Thyroid gland (tissue), 4 donors: ENCODE data around the gene MAP1LC3C.

Experiments used
- POLR2A ChIP-seq, 2 donors: fragments of 450-650 bp; IDR thresholded peaks; one replicate each; pipeline ENCODE4 v1.6.1; 2017; ENCODE audit warnings: antibody characterized with exemption in 2 of 2, mild to moderate bottlenecking in 2 of 2, moderate library complexity in 1 of 2
- TF ChIP-seq, protein P1 (sequence below), 6 experiments: fragments of 200-600 bp in 3 of 6; fragments of 450-650 bp in 3 of 6; sonication (generic) in 3 of 6; IDR thresholded peaks; one replicate each; pipeline ENCODE4 v1.5.1; 2016 to 2019; ENCODE audit warnings: antibody characterized with exemption in 6 of 6, mild to moderate bottlenecking in 2 of 6, inconsistent platforms in 1 of 6, moderate library complexity in 1 of 6

DNA sequence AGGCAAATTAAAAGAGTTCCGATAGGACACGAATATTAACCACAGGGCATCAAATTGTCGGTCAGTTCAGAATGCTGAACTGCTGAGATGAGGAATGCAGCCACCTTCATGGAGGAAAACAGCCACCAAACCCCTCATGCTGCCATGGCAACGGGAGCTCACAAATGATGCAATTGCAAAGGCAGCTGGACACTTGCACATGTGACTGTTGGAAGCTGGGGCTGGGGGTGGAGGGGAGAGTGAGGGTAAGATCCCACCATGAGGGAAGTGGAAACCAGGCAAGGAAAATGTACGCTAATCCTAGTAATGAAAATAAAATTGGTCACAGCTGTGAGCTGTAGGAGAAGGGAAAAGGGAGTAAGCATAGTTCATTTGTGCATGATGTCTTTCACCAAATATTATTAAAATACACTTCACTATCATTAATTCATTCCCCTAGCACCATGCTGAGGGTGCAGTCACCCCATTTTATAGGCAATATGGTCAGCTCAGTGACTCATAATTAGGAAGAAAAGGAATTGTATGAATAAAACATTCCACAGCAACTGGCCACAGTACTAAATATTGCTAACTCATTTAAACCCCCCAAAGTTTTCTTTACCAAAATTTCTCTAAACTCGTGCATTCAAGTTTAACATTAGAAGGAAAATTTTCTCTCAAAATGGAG is 26.1 kb downstream of the MAP1LC3C start:
- TF ChIP-seq, protein P1, sequence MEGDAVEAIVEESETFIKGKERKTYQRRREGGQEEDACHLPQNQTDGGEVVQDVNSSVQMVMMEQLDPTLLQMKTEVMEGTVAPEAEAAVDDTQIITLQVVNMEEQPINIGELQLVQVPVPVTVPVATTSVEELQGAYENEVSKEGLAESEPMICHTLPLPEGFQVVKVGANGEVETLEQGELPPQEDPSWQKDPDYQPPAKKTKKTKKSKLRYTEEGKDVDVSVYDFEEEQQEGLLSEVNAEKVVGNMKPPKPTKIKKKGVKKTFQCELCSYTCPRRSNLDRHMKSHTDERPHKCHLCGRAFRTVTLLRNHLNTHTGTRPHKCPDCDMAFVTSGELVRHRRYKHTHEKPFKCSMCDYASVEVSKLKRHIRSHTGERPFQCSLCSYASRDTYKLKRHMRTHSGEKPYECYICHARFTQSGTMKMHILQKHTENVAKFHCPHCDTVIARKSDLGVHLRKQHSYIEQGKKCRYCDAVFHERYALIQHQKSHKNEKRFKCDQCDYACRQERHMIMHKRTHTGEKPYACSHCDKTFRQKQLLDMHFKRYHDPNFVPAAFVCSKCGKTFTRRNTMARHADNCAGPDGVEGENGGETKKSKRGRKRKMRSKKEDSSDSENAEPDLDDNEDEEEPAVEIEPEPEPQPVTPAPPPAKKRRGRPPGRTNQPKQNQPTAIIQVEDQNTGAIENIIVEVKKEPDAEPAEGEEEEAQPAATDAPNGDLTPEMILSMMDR (IDR thresholded peaks at IDR 0.05), result no peak
- no peak for TF ChIP-seq POLR2A (IDR thresholded peaks at IDR 0.05)
